Head of caudate nucleus (tissue), 42 donors: ENCODE data around the gene ARHGEF4.
"Not testable (repeated sequence)": the region's sequence is repeated elsewhere in the genome, so short reads cannot be mapped to it uniquely, and the experiment has no call there.

Experiments used
- DNase-seq, 42 donors: peaks; one replicate each; pipeline versions ENCODE4 v3.0.0 to v3.0.0-alpha.2; 2020 to 2021; ENCODE audit warnings: mixed read lengths in 7 of 42
- intact Hi-C: fragments of 100-400 bp; cut with DNase I; formaldehyde crosslinking; loops from one replicate; pipeline ENCODE4 v1.15.0; 2022

ARHGEF4 gene

DNA sequence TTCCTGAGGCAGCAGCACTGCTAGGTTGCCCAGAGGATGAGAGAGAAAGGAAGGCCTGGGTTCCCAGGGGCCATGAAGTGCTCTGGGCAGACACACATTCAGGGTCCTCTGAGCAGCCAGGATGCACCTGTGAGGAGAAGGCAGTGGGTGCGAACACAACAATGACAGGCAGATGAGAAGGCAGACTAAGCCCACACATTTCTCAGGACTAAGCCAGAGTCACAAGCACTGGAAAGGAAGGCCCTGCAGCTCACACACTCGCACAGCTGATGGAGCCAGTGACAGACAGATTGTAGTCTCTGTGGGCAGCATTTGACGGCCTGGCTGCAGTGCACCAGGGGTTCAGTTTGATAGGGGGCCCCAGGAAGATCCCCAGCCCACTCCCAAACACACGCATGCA is 61.8 kb downstream of the ARHGEF4 start:
- intact Hi-C loops: no loop called here
- DNase-seq: peak in 10 of 42 donors; percentile 15 to 69 (median 34)

DNA sequence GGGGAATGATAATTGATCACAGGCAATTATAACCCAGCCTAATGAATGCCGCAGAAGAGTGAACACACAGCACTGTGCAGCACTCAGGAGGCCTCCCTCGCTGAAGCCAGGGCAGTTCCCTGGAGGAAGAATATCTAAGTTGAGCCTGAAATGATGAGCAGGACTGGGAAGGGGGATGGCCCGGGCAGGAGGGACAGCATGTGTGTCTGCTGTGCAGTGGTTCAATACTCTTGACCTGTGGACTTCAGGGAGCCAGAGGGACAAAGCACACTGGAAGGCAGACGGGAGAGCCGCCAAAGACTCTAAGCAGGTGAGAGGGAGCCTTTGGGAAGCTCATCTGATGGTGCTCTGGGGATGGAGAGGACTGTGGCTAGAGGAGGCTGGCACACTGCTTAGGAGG is 62.6 kb downstream of the ARHGEF4 start:
- intact Hi-C loops: no loop called here
- DNase-seq: peak in 1 of 42 donors; percentile 18

DNA sequence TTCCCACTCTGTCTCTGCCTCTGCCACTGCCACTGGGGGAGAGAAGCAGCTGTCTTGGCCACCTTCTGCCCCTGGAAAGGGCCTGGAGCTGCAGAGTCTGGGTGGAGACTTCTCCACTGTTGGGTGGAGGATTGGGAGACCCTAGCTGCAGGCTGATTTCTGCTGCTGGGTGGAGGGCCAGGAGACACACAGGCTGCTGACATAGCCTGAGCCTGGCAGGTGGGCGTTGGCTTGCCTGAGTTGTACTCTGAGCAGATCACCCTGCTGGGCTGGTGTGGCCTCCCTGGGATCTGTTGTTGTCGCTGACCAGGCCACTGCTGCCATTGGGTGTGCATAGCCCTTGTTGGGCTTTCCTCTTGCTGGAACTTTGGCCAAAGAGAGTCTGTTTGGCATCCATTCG is 64.3 kb downstream of the ARHGEF4 start:
- intact Hi-C loops: no loop called here
- DNase-seq: peak in 3 of 42 donors; percentile 10 to 38 (median 35)

DNA sequence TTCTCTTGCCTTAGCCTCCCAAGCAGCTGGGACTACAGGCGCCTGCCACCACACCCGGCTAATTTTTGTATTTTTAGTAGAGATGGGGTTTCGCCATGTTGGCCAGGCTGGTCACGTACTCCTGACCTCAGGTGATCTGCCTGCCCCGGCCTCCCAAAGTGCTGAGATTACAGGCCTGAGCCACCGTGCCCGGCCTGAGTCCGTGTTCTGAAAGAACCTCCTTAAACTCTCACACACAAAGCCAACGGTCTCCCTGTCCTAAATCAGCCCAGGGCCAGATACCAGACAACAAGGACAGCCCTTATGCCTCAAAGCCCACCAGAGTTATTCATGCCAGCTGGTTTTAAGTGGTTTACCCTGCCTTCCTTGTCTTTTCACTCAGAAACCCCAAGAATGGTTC is 64.9 kb downstream of the ARHGEF4 start:
- intact Hi-C loops: not testable (repeated sequence)
- peak in 3 of 42 donors; percentile 6 to 18 (median 7) for DNase-seq

DNA sequence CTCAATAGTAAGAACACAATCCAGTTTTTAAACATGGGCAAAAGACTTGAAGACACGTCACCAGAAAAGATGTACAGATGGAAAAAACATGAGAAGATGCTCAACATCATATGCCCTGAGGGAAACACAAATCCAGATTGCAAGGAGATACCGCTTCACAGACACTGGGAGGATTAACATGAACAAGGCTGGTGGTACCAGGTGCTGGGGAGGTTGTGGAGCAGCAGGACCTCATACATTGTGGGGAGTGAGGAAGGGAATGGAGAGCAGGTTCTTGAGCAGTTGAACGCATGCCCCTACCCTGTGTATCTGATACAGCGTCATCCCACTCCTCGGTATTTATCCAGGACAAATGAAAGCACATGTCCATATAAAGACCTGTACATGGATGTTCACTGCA is 72.1 kb downstream of the ARHGEF4 start:
- intact Hi-C loops: no loop called here
- DNase-seq: no peak

DNA sequence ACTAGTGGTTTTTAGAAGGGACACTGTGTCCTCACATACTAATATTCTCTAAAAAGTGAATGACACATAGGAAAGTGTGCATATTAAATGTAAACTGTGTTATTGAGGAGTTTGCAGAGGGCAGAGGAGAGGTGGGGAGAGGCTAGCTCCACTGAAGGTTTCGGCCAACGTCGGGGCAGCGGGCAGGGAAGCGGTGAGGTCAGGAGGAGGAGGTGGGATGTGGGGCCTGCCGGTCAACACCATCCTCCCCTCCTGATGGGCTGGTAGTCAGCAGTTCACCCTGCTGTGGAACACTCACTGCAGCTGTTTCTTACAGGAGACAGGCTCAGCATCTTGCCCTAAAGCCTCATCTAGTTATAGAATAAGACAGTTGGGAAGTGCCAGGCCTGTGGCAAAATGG is 74.2 kb downstream of the ARHGEF4 start:
- no peak for DNase-seq
- intact Hi-C loops: no loop called here

DNA sequence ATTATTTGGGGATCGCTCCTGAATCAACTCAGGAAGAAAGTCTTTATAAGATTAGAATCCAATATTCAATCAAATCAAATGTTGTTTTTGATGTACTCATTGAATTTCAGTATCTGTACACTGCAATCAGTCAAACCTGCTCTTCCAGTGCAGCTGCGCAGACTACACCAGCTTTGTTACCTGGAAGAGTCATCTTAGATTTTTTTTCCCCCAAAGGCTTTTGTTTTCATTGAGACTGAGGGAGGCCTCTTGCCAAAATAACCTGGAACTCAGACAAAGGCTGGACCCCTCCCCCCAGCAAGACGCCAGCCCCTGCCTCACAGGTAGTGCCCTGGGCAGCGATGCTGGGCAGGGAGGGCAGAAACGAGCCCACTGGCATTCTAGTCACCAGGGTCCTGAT is 74.8 kb downstream of the ARHGEF4 start:
- intact Hi-C loops: no loop called here
- no peak for DNase-seq

DNA sequence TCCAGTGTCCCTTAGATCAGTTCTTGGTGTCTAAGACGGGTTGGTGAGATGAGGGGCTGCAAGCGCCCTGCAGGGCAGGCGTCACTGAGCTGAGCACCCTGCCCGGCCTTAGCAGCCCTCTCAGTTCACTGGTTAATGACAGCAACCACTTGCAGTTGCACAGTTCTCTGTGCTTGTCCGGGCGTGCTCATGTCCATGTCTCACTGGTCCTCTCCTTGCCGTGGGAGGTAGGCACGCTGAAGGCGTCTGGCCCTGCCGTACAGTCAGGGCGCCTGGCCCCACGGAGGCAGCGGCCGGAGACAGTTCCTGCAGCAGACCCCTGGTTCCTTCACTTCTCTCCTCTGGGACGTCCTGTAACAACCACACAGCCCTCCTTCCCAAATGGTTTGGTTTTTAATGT is 75.3 kb downstream of the ARHGEF4 start:
- no peak for DNase-seq
- intact Hi-C loops: no loop called here

DNA sequence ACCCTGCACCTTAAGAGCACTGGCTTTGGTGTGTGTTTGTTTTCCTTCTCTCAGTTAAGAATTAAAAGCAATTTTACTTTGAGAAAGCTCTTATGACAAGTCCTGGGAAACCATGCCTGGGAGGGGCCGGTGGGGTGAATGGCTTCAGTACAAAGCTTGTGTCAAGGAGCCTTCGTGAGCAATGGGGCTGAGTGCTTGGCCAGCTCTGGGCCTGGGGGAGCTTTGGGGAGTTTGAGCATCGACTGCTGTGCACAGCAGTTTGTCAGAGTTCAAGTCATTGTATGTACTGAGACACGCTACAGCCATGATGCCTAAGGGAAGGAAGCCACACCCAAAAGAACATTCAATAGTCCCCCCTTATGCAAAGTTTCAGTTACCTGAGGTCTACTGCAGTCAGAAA is 75.8 kb downstream of the ARHGEF4 start:
- intact Hi-C loops: no loop called here
- DNase-seq: no peak

DNA sequence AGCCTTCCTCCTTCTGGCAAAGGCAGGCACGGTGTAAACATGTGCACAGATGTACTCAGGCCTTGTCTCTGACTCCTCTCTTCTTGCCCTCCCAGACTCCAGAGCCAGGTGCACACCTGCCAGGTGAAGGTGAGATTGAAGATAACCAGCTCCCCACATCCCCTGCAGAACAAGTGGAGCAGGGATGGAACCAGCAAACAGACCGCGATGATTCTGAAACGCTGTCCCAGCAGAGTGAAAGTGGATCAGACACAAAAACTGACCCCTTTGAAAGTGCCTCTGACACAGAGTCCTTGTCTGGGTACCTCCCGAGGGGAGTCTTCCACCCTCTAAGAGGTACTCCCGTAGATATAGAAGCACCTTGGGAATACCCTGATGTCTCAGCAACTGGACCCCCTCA is 77.2 kb downstream of the ARHGEF4 start:
- DNase-seq: no peak
- intact Hi-C loops: no loop called here

DNA sequence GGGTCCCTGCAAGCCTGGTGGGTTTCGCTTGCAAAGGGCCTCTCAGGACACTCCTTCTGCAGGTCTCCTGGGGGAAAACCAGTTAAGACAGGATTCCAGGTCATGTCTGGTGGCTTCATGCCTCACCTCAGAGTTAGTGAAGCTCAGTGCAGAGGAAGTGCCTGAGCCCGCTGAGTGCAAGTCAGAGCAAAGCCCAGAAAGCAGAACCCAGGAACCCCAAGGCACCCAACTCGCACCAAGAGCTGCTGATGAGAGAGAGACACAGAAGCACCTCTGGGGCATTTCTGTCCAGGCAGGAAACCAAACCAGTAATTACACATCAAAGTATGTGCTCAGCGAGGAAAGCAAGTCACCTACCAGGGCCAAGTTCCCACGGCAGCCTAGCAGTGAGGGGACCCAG is 78.4 kb downstream of the ARHGEF4 start:
- DNase-seq: no peak
- intact Hi-C loops: loop anchor here (5.0 kb wide), 1 partner anchor 38 kb away; no protein-coding TSS in a partner anchor

DNA sequence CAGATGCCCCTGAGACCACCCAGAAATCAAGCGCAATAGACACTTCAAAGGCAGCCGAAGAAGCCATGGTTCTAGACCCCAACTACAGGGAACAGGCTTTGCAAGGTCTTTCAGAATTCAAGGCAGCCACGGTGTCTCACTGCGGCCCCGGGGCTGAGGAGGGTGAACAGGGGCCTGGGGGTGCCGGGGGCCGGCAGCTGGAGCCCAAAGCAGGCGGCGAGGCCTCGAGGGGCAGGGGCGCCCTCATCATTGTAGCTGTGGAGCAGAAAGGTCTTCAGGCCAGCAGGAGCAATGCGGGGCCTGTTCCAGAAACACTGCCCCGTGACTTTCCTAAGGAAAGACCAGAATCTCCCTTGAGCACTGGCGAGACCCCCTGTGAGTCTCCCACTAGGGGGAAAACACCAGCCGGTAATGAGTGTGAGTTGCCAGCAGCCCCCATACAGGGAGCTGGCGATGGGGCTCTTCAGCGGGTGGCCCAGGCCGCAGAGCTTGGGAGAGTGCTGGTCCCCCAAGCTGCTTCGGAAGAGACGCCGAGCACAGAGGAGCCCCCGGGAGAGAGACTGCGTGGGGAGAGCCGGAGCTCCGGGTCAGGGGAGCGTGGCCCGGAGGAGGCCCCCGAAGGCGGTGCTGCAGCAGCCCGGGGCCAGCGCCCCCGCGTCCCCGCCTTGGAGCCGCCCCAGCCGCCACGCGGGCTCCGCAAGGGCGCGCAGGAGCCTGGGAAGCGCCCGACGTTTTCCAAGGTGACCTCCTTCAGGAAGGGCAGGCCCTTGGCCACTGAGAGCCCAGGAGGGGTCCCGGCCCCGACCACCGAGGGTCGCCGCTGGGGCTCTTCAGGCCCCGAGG is 79.1 kb downstream of the ARHGEF4 start:
- intact Hi-C loops: loop anchor here (5.0 kb wide), 1 partner anchor 39 kb away; no protein-coding TSS in a partner anchor
- no peak for DNase-seq

DNA sequence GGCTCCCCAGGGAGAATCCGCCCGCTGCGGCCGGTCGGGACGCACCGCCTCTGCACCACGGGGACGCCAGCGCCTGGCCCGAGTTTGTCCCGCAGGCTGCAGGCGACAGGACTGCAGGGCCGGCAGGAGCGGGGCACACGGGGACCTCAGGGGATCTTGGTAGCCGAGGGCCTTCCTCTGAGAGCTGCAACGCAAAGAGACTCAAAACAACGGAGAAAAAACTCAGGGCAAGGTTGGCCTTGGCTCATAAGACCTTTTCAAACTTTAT is 79.7 kb downstream of the ARHGEF4 start:
- no peak for DNase-seq
- intact Hi-C loops: loop anchor here (5.0 kb wide), 1 partner anchor 39 kb away; no protein-coding TSS in a partner anchor

DNA sequence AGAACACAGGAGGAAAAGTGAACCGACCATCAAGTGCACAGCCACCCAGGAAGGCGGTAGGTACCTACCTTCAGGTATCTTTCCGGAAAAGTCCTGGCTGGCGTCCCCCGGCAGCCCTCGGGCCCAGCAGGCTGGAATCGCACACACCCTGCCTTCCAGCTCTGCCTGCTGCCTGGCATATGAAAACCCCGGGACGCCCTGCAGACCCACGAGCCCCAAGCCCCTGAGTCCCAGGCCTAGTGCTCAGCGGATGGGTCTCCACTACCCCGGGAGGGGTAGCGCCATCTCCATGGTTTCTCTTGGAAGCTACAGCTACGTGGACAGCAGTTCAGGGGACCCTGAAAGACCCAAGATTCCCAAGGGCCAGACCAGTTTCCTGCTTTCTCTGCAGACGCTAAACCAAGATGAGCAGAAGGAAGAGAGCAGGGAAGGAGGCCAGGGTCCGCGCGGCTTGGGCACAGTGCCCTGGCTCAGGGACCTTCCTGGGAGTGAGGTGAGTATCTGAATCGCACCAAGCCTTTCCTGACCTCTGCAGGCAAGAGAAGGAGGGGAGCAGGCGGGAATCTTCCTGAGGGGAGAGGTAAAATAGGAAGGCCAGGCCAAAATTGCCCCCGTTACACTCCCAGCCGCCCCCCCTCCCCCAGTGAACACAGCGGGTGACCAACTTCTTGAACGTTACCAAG is 80.4 kb downstream of the ARHGEF4 start:
- intact Hi-C loops: loop anchor here (5.0 kb wide), 1 partner anchor 40 kb away; no protein-coding TSS in a partner anchor
- peak in 1 of 42 donors; percentile 23 for DNase-seq

DNA sequence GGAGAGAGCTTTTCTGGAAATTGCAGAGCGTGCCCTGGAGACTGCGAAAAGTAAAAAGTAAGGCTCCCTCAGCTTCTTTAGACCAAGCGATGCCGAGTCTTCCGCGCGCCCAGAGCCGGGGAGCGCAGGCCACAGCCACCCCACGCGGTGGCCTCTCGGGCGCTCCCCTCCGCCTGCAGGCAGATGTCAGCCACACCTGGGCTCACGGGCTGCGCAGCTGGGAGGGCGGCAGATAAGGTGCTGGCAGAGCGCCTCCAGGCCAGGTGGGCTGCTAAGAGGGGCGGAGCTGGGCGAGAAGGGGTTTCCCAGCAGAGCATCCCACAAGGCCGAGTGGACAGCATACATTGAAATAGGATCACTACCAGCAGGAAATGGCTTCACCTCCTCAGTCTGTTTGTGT is 81.7 kb downstream of the ARHGEF4 start:
- no peak for DNase-seq
- intact Hi-C loops: loop anchor here (5.0 kb wide), 1 partner anchor 41 kb away; no protein-coding TSS in a partner anchor

DNA sequence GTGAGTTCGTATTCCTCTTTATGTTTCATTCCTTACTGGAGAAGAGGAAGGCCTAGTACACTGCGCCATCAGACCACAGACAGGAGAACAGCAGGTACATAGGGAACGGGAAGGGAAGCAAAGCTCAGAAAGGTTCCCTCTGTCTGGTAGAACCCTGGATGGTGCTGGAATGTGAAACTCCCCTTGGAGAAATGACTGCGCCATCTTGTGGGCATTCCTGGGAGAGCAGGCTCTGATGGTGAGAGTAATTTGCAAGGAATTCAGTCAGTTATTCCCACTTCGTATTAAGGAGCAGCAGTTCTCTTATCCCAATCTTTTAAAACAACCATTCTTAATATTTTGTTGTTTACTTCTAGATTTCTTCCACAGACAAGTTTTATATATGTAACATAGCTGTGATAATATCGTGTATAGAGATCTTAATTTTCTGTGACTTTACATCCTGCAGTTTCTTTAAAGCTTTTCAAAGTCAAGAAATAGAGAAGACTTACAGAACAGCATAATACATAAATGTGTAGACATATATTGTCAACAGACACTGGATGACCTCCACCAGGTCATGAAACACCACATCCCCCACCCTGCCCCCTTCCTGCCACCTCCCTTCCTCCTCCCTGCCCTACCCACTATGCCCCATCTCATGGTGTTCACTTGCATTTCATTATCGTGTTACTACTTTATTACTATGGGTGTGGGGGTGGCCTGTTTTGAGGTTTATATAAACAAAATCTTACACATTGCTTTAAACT is 83.9 kb downstream of the ARHGEF4 start:
- intact Hi-C loops: loop anchor here (2.0 kb wide), 1 partner anchor 124 kb away; no protein-coding TSS in a partner anchor
- DNase-seq: peak; percentile 51 to 96 (median 90)

DNA sequence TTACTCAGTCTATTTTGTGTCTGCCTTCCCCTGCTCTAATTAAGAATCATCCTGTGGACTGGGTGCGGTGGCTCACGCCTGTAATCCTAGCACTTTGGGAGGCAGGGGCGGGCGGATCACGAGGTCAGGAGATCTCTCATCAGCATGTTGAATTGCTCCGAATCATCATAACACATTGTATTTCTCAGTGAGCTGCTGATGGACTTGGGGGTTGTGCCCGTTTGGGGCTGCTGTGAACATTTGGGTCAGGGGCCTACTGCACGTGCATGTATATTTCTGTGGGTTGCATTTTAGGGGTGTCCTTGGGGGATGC is 84.4 kb downstream of the ARHGEF4 start:
- no peak for DNase-seq
- intact Hi-C loops: loop anchor here (2.0 kb wide), 1 partner anchor 124 kb away; no protein-coding TSS in a partner anchor

DNA sequence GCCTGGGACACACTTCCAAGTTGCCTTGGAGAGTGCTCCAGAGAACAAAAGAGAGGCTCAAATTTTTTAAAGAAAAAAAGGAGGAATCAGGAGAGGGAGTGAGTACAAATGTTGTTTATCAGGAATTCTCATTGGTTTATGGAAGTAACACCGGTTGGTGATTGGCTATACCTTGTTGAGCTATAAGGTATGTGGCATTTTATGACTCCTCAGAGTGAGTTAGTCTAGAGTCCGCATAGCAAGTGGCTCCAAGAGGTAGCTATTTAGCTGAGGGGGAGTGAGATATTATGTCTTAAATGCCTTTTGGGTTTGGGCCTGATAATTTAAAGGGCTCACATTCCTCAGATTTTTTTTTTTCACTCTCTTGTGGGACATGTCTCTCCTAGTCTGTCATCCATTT is 85.7 kb downstream of the ARHGEF4 start:
- intact Hi-C loops: no loop called here

DNA sequence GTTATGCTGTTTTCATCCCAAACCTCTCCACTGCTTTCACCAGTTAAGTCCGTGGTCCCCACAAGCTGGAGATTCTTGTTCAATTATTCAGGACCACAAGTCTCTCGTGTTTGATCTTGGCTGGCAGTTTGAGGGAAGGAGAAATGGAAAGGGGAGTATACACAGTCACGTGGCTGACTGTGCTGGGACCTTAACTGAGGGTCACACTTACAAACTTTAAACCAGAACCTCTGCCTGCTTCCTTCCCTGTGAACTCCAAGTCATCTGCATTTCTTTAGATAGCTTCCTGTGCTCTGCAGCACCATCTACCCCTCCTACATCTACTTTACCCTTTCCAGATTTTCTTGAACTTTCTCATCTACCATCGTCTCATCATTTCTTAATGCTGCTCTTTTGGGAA is 91.7 kb downstream of the ARHGEF4 start:
- DNase-seq: no peak
- intact Hi-C loops: no loop called here

More for the DNA sequence above, 85.7 kb downstream of the ARHGEF4 start:
- DNase-seq: no peak
